Gastrocnemius medialis (tissue), 4 donors: ENCODE data around the gene NLRP6.

Source experiments
- POLR2A ChIP-seq, 2 donors: fragments of 450-650 bp; IDR thresholded peaks; one replicate each; pipeline ENCODE4 v1.6.1; 2017; ENCODE audit warnings: antibody characterized with exemption in 2 of 2, mild to moderate bottlenecking in 2 of 2, moderate library complexity in 2 of 2
- TF ChIP-seq, protein P1 (sequence below), 5 experiments: fragments of 450-650 bp in 3 of 5; fragments of 200-600 bp in 2 of 5; sonication (generic) in 2 of 5; IDR thresholded peaks in 4 of 5; conservative IDR thresholded peaks in 1 of 5; 1 replicate in 4 of 5; 2 replicates in 1 of 5; pipeline ENCODE4 v1.5.1; 2016 to 2019; ENCODE audit warnings: antibody characterized with exemption in 5 of 5, mild to moderate bottlenecking in 3 of 5, moderate library complexity in 3 of 5

DNA sequence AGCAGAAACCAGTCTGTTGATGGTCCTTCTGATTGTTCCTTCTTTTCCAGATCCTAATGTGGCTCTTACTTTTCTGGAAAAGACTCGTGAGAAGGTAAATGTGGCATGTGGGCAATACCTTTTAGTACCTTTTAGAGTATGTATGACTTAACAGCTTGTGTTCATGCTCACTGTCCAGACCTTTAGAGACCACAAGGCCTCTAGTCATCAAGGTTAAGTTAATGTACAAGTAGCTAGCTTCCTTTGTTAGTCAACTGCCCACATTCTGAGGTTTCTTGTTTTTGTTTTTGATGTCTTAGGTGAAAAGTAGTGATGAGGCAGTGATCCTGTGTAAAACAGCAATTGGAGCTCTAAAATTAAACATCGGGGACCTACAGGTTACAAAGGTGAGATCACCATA is 33.8 kb upstream of the NLRP6 start:
- TF ChIP-seq, protein P1, sequence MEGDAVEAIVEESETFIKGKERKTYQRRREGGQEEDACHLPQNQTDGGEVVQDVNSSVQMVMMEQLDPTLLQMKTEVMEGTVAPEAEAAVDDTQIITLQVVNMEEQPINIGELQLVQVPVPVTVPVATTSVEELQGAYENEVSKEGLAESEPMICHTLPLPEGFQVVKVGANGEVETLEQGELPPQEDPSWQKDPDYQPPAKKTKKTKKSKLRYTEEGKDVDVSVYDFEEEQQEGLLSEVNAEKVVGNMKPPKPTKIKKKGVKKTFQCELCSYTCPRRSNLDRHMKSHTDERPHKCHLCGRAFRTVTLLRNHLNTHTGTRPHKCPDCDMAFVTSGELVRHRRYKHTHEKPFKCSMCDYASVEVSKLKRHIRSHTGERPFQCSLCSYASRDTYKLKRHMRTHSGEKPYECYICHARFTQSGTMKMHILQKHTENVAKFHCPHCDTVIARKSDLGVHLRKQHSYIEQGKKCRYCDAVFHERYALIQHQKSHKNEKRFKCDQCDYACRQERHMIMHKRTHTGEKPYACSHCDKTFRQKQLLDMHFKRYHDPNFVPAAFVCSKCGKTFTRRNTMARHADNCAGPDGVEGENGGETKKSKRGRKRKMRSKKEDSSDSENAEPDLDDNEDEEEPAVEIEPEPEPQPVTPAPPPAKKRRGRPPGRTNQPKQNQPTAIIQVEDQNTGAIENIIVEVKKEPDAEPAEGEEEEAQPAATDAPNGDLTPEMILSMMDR (IDR thresholded peaks at IDR 0.05 in 4 of 5, conservative IDR thresholded peaks at IDR 0.05 in 1 of 5) = no peak
- no peak for TF ChIP-seq POLR2A (IDR thresholded peaks at IDR 0.05)
